ENCODE measurements around the gene ADAMTS6.
"Not testable (repeated sequence)": the region's sequence is repeated elsewhere in the genome, so short reads cannot be mapped to it uniquely, and the experiment has no call there.

The ADAMTS6 gene

DNA sequence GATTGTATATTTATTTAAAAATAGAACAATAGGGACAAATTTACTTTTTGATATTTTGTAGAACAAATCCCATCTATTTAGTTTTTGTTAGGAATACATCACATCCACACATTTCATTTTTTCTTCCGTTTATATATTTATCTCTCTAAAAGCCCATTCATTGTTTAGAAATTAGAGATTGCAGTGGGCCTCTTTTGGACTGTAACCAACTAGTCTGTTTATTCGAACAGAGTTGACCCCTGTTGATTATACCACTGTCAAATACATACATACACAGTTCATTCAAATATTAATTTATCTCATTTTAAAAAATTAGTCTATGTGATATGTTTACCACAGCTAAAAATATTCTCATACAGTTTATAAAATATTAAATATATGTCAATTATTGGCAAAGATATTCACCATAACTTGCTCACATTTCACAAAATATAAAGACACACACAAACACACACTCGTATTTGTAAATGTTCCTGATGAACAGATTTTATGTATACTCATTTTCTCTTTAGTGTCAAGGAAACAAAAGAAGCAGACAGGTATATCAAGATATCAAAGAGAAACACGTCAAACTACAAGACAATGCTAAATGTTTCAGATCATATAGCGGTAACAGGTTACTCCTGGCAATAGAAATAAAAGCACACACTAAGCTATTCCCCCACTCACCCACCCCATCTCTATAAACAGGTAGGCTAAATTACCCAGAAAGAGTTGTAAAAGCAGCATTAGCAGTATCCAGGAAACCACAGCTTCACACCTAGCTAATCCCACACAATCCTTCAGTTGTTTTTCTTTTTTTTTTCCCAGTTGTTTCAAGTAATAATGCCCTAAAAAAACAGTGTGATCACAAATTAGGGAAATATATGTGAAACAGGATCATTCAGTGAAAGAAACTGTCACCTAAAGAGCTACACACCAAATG is 283.9 kb downstream of the ADAMTS6 start:
- DNase-seq (ENCODE audit: low read depth), result no peak

DNA sequence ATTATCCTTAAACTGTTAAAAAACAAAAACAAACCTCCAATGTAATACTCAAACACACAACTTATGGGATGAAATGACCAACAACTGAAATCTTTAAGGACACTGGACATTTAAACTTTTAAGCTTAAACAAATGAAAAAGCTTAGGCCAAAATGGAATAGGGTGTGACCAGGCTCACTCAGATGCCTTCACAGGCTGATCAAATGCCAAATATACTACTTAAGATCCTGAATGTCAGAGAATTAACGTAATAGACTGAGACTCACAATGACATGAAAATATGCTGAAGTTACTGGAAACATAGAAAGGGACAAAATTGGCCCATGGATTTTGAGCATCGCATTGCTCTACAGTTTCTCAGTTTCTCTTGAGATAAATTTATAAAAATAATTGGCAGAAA is 286.8 kb downstream of the ADAMTS6 start:
- DNase-seq (ENCODE audit: low read depth), result no peak

DNA sequence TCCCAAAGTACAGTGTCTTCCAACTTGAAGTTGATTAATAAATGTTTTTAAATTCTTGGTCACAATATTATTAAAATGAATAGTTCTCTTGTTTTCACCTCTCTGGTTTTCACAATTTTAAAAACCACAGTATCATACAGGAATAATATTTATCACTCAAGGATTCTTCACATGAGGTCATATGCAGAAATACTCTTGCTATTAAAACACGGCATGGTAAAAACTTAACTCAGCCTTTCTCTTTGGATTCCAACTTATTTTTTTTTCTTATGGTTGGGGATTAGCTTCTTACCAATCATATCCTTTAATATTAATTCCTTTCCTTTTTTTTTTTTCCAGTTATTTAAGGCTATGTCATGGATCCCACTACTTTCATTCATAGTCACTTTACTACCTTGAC is 289.4 kb downstream of the ADAMTS6 start:
- no peak for DNase-seq (ENCODE audit: low read depth)

DNA sequence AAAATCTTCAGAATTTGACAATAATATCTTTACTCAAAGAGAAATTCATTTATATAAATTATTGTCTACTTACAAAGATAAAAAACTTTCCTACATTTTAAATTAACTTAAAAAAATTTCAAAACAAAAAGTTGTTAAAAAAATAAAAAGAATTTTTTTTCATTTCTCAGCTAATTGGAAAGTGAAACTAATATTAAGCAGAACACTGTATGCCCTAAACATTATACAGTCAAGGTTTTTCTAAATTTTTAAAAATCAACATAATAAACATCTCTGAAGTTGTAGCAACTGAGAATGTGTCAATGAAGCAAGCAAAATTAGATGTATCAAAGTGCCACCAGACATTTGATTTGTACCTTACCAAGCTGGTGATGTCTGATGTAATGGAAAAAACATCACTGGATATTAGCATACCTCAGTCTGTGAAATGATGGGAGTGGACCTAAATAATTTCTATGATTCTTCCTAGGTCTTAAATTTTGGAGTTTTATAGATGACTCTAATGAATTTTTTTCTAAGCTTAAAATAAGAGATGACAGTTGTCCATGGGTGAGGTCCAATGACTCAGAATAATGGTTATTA is 290.1 kb downstream of the ADAMTS6 start:
- no peak for DNase-seq (ENCODE audit: low read depth)

DNA sequence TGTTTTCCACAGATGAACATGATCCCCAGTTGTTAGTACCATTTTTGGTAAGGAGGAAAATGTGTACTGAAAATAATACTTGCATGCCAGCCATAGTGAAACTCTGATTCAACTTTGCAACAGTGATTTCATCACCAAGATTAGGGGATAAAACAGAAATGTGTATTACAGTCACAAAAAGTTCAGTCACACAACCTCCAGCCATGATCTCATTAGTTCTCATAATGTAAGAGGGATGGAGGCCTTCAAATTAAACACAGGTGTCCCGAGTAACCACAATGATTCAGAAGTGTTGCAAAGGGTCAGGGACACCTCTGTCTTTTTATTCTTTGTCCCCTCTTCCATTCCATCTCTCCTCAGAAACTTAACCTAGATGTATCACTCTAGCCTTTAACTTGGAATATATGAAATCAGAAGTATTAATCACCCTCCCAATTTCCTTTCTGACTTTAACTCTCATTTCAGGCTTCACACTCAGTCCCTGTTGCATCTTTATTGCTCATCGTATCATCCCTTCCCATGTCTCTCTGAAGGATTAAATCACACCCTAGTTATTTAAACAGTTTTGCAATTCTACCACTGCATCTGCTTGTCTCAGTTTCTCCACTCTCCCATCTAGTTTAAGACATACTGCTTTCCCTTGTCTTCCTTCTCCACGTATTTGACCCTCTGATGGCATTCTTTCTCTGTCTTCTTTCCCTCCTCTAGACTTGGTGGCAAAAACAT is 291.2 kb downstream of the ADAMTS6 start:
- peak; percentile 98 for DNase-seq (ENCODE audit: low read depth)

DNA sequence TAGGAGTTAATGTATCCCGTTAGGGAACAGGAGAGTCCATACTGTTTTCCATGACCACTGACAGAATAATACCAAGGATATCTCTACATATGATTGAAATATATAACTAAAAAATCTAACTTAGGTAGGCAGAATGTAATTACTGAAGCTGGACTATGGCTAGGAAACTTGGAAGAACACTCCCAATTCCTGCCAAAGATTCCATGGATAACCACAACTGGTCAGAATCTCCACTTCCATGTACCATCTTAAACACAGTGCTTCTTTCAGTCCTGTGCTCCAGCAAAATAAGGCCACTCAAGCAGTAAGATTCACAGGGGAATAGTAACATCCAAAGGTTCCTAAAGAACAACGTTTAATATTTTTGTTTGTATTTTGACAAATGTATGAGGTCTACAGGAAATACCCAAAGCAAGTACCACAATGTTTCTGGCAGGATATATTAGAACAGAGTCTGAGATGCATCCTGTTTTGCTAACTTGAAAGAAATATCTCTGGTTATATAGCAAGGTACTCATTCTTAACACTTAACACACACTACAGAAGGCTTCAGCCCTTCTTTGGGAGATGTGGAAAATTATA is 295.0 kb downstream of the ADAMTS6 start:
- no peak for DNase-seq (ENCODE audit: low read depth)

DNA sequence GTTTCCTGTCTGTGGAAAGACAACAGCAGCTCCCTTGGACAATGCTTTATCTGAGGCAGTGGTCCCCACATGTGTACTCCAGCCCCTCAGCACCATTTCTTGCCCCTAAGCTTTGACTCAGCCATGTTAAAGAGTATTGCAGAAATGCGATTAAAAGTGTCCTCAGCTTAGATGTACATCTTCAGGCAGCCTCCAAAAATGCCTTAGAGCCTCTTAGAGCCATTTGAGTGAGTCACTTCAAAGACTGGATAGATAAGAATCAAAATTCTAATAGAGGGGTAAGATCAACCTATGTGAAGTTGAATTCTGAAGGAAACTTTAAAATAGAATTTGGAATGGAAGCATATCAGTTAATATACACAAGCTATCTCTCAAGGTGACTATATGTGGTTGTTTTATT is 296.3 kb downstream of the ADAMTS6 start:
- DNase-seq (ENCODE audit: low read depth), result peak; percentile 51

DNA sequence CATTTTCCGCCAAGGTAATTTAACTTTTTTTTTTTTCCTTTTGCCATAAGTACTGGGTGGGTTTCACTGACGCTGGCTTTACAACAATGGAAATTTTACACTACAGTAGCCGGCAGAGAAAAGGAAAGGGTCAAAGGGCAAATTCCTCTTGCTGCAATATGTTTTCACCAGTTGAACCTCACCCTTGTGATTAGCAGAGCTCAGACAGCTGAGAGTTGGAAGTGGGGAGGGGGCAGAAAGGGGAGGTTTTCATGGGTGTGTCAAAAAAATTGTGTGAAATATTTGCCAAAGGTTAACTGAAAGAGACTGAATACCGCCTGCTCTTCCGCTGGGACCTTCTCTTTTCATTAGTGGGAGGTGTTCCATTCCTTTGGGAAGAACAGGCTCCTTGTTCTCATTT is 296.9 kb downstream of the ADAMTS6 start:
- no peak for DNase-seq (ENCODE audit: low read depth)

DNA sequence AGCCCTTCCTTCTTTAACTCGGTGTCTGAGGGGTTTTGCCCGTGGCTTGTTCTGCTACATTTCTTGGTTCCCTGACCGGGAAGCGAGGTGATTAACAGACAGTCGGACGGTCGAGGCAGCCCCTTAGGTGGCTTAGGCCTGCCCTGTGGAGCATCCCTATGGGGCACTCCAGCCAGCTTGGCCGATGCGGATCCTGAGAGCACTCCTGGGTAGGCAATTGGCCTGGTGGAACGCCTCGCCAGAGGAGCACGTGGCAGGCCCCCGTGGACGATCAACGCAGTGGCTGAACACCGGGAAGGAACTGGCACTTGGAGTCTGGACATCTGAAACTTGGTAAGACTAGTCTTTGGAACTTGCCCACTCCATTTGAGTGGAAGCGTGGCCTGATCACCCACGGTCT is 307.5 kb downstream of the ADAMTS6 start:
- not testable (repeated sequence) for DNase-seq (ENCODE audit: low read depth)

DNA sequence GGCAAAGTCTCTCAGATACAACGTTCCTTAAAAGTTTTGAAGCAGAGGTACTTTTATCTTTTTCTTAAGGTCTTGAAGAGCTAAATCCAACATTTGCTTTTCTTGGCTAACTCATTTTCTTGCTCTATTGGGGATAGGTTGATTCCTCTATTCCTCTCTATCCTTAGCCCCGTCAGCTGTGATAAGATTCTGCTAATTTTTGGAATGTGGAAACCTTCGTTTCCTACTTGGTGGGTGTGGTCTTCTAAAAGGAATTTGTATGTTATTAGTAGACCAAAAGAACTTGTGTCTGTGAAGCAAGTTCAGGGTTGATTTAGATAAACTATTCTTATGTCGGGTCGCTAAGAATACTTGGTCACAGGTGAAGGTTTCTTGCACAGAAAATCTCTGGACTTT is 308.6 kb downstream of the ADAMTS6 start:
- DNase-seq (ENCODE audit: low read depth), result no peak

DNA sequence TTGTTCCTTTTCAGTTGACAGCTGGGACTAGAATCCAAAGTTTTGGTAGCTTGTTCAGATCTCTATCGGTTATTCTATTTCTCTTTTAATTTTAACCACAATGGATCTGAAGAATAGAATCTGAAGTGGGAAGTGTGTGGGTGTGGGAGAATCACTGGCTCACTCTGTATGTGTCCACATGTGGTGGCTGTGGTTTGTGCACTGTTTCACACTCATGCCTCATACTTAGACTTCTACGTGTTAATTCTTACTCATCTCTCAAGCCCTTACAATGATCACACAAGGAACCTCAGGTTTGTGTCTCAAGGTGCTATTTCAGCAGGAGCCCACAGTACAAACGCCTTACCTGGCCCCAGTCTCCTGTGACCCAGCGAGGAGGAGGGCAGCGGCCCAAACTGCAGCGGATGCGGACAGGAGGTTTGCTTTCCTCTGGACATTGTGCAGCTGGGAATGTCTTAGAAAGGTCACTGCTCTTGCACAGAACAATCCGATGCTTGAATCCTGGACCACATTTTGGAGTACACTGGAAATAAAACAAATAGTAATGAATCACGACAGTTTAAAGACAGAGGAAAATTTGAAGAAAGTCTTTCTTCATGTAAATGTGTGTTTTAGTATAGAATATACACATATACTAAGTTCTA is 309.1 kb downstream of the ADAMTS6 start:
- DNase-seq (ENCODE audit: low read depth), result peak; percentile 96

DNA sequence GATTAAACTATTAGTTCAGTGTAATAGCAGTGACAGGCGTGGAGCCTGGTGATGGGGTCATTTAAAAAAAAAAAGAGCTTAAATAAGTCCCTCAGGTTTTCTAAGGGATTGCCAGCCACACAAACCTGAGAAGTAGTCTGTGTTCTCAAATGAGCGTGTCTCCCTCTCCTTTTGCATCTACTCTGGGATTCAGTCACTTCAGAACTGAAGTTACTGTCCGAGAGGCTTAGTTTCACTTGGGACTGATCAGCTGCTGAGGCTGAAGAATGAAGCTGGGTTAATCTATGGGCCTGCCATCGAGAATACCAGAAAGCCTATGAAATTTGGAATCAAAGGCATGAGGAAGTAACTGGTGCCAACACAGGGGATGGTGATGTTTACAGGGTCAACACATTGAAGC is 310.1 kb downstream of the ADAMTS6 start:
- DNase-seq (ENCODE audit: low read depth), result no peak

DNA sequence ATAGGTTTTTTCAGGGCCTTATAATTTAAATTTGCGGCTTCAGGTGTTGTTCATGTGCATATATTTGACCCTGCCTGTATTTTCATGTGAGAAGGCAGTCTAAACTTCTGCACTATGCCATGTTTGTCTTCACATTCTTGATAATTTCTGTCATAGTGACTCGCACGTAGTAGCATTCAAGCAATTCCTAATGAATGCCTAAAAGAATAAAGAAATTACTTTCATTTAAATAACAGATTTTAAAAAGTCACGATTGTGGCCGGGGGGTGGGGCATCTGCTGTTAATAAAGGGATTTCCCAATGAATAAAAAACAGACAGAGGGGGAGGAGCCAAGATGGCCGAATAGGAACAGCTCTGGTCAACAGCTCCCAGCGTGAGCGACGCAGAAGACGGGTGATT is 318.0 kb downstream of the ADAMTS6 start:
- peak; percentile 48 for DNase-seq (ENCODE audit: low read depth)

DNA sequence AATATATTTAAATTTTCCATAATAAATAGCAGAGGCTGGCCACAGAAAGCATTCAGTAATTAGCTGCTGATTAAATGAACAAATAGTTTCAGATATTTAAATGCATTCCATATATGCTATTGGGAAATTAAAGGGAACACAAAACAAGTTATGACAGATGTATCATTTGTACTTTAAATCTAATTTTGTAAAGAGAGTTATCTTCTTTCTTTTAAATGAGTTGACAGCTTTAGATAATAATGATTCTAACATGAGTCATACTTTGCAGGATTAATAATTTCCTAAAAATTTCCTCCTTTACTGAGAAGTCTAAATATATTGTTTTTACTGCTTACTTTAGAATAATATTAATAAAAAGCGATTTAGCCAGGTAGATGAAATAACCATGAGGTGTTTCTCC is 320.1 kb downstream of the ADAMTS6 start:
- no peak for DNase-seq (ENCODE audit: low read depth)

DNA sequence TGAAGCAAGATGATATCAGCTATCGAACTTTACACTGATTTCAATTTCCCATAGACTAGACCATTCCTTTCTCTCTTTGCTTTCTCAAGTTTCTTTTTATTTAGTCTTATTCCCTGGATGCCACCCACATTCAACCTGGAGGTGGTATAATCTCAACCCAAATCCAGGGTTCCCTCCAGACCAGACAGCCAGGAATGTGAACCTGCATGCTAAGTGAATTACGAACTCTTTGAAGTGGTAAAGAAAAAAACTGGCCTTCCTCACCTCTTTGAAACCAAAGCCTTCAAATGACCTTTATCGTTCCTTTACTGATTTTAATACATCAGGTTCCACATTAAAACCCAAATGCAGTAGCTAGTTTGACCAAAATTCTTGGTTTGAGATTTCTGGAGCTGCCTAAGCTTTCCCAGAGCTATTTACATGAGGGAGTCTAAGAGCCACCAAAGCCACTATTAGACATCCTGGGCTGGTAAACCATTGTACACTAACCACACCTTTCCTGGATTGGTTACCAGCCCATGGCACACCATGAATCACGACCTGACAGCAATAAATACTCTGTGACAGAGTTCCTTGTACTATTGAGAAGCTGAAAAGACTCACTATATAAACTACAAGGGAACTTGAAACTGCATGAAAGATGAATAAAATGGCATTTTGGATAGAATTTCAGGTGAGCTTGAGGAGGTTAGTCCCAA is 323.7 kb downstream of the ADAMTS6 start:
- DNase-seq (ENCODE audit: low read depth), result no peak

DNA sequence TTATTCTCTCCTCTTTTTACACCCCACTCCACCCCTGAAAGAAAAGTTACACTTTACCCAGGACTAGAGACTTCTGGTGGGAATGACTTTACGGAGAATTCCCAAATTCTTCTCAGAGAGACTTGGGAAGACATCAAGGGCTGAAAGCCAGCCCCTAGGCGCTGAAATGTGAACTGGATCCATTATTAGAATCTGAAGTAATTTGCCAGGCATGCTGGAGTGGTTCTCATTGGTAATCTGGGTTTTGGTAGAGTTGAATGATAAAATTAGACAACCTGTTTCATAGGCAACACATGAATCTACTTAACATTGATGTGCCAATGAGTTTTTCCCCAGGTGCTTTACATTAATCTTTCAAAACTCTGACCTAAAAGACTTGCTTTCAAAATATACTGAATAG is 324.8 kb downstream of the ADAMTS6 start:
- no peak for DNase-seq (ENCODE audit: low read depth)

DNA sequence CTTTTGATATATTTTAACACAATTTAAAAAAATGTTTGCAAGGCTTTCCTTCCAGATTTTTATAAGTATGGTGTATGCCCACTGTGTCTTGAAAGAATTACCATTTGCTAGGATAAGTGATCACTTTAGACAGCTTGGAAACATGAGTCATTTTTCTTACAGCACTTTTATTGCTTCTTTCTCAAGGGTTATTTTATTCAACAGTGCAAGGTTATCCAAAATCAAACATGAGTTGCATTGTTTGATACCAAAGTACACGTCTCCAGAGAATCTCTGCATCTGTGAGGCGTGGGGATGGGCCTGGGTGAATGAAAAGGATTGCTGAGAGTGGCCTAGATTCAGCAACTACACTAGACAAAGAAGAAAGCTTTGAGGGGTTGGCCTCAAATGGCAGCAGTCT is 329.6 kb downstream of the ADAMTS6 start:
- DNase-seq (ENCODE audit: low read depth), result no peak

DNA sequence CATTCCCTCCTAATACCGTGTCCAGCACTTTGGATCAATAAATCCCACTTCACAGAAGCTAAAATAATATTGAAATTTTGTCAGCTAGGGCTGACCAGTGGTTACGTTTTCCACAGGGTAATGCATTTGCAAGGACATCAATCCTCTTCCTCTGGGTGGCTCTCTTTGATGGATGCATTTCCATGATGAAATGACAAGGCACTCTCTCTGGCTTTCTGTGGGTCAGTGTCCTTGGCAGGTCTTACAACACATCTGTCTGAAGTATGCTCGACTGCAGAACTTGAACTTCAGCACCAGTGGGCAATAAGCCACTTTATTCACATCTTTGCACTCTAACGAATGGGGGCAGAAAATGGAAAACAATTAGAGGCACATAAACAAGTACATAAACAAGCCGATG is 330.1 kb downstream of the ADAMTS6 start:
- DNase-seq (ENCODE audit: low read depth), result no peak

DNA sequence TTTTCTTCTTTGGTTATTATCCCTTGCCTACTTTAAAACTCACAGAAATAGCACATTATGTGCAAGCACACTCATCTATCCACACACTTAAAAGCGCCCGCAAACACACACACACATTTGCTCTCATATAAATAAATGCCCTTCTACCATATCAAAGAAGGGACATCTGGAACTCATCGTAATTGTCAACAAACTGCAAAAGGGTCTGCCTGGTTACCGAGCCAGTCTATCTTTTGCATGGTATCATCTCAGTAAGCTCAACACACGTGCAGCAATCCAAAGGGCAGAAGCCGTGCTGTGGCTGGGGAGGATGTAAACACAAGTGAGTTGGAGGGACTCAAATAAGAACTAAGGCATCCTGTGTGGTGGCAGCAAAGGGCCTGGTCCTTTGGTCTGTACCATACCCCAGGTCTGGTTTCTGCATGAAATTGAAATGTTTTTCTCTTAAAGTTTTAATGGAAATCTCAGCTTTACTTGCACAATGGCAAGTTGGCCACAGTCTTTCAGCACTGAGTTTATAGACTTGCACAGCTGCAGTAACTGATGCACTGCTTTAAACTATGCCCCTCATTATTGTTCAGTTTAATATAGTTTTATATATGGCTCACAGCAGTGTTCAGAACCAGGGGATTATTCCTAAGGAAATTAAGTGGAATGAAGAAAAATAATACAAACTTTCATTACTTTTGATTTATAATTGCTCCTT is 331.0 kb downstream of the ADAMTS6 start:
- DNase-seq (ENCODE audit: low read depth), result no peak

DNA sequence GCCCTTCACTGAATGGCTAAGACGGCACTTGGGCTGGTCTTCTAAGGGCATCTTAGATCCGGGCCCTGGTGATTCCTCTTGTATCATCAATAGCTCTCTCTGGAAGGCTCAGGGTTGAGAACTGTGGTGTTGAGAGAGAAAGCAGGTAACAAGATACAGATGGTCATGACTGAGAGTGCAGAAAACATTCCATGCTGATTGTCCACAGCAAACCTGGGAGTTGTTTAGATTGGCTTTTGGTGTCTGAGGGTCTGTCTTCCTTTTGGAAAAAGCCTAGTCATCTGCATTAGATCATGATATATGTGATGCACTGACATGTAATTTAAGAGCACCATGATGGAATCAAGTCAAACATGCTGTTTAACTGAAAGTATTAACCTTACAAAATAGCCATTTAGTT is 331.9 kb downstream of the ADAMTS6 start:
- DNase-seq (ENCODE audit: low read depth), result no peak

Data from non-pigmented ciliary epithelial cell (primary cell).